PC-9 (cell line): ENCODE results near the gene CEACAM21.
"Not testable (repeated sequence)": the region's sequence is repeated elsewhere in the genome, so short reads cannot be mapped to it uniquely, and the experiment has no call there.

Experiments
- CTCF ChIP-seq: fragments of 200-600 bp; sonication (generic); conservative IDR thresholded peaks from 2 replicates; pipeline ENCODE4 v1.6.1; 2017; ENCODE audit warnings: mixed run types, antibody characterized with exemption, mild to moderate bottlenecking, moderate library complexity
- EZH2 ChIP-seq: fragments of 200-600 bp; sonication (generic); IDR thresholded peaks from 2 replicates; pipeline ENCODE4 v1.8.0; 2017; ENCODE audit warnings: antibody characterized with exemption, low read depth

- TF ChIP-seq CTCF, EZH2: not testable (repeated sequence)
Measured at GRCh38 chr19:41581068-41581467, 5.1 kb downstream of the CEACAM21 start.
